ENCODE measurements around the gene HVCN1.
"Not testable (repeated sequence)": the region's sequence is repeated elsewhere in the genome, so short reads cannot be mapped to it uniquely, and the experiment has no call there.

Gene HVCN1

GRCh38 chr12:110669193-110669502 lies 19.8 kb downstream of the HVCN1 start:
- intact Hi-C loops (cut with DNase I) = no loop called here
- peak in 1 of 10 donors; percentile 52 for DNase-seq

GRCh38 chr12:110668480-110669192 lies 20.3 kb downstream of the HVCN1 start:
- intact Hi-C loops (cut with DNase I) = no loop called here
- no peak for DNase-seq

- DNase-seq = no peak
- intact Hi-C loops (cut with DNase I) = no loop called here
Measured at GRCh38 chr12:110667671-110668070, 21.2 kb downstream of the HVCN1 start.

- DNase-seq = no peak
- intact Hi-C loops (cut with DNase I) = no loop called here
Measured at GRCh38 chr12:110666892-110667291, 22.0 kb downstream of the HVCN1 start.

- no peak for DNase-seq
- intact Hi-C loops (cut with DNase I) = no loop called here
Measured at GRCh38 chr12:110661337-110661972, 27.5 kb downstream of the HVCN1 start.

GRCh38 chr12:110658878-110659277 lies 30.0 kb downstream of the HVCN1 start:
- DNase-seq = peak in 4 of 10 donors; percentile 26 to 90 (median 62)
- intact Hi-C loops (cut with DNase I) = no loop called here

GRCh38 chr12:110658242-110658641 lies 30.7 kb downstream of the HVCN1 start:
- intact Hi-C loops (cut with DNase I) = no loop called here
- no peak for DNase-seq

GRCh38 chr12:110657747-110658146 lies 31.2 kb downstream of the HVCN1 start:
- intact Hi-C loops (cut with DNase I) = no loop called here
- DNase-seq = peak in 2 of 10 donors; percentile 26 to 60

GRCh38 chr12:110656071-110656655 lies 32.8 kb downstream of the HVCN1 start:
- intact Hi-C loops (cut with DNase I) = no loop called here
- no peak for DNase-seq

GRCh38 chr12:110654238-110654637 lies 34.7 kb downstream of the HVCN1 start:
- intact Hi-C loops (cut with DNase I); DNase-seq: not testable (repeated sequence)

- peak in 9 of 10 donors; percentile 13 to 89 (median 42) for DNase-seq
- intact Hi-C loops (cut with DNase I) = no loop called here
Measured at GRCh38 chr12:110649341-110649847, 39.5 kb downstream of the HVCN1 start.

GRCh38 chr12:110647631-110648040 lies 41.3 kb downstream of the HVCN1 start:
- no peak for DNase-seq
- intact Hi-C loops (cut with DNase I) = no loop called here

DNA sequence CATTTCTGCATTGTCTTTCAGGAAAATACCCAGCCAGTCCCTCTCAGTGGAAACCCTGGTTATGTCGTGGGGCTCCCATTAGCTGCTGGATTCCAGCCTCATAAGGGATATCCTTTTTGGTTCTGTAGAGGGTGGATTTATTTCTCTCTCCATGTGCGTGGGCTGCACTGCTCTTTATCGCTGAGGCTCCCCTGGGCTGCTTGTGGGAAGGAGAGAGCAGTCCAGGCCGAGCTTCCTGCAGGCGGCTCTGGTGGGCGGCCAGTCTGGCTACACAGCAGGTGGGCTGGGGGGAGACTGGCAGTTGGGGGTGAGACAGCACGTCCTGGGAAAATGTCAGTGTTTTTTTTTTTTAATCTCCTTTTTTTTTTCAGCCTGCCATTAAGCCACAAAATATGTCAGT lies 47.4 kb downstream of the HVCN1 start:
- intact Hi-C loops (cut with DNase I) = no loop called here
- peak in 9 of 10 donors; percentile 19 to 93 (median 43) for DNase-seq

DNA sequence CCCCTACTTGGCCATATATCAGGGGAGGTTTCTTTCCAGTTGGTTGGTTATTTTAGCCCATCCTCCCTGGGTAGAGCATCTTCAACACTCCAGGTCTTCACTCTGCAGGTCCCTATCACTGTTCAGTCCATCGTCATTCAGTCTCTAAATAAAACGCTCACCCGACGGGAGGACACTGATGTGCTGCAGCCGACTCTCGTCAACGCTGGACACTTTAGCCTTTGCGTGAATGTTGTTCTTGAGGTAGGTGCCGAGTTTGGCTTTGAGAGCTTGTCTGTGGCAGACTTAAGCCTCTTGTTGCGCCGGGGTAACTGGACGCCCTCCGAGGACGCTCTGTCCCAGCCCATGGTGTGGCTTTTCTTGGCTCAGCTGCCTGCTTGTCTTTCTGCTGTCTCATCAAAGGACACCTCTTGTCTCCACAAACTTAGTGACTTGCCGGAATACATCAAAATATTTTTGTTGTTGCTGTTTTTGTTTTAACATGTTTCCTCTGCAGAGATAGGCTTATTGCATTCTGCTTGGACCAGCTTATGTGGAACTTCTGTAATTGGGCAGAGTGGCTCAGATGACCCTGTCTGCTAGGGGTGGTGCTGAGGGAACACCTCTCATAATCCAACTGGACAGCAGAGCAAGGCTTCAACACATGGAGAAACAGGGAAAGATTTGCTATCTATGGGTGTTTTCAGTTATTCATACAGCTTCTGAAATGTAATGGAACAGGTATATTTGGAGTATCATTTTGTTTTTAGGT lies 48.5 kb downstream of the HVCN1 start:
- peak in 3 of 10 donors; percentile 37 to 44 (median 42) for DNase-seq
- intact Hi-C loops (cut with DNase I) = no loop called here

- no peak for DNase-seq
- intact Hi-C loops (cut with DNase I) = no loop called here
Measured at GRCh38 chr12:110639336-110640141, 49.4 kb downstream of the HVCN1 start.

- DNase-seq = no peak
- intact Hi-C loops (cut with DNase I) = no loop called here
Measured at GRCh38 chr12:110638796-110639195, 50.1 kb downstream of the HVCN1 start.

- peak in 1 of 10 donors; percentile 43 for DNase-seq
- intact Hi-C loops (cut with DNase I) = no loop called here
Measured at GRCh38 chr12:110637869-110638441, 51.0 kb downstream of the HVCN1 start.

DNA sequence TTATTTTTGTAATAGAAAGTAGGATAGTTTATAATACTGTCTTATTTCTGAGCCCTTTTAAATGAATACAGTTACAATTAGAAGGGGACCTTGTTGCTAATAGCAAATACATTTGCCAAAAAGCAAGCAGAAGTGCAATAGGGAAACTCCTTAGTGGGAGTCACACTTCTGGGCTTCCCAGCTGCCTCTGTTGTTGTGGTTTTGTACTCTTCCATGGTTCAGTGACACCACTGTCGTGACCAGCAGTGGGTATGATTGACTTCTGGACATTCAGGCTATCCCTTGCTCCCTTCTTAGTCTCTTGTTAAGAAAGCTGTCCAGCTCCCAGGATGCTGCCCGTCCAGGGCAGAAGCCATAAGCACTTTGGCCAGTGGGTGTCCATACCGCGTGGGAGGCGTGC lies 52.4 kb downstream of the HVCN1 start:
- peak in 1 of 10 donors; percentile 48 for DNase-seq
- intact Hi-C loops (cut with DNase I) = no loop called here

GRCh38 chr12:110635055-110635454 lies 53.9 kb downstream of the HVCN1 start:
- intact Hi-C loops (cut with DNase I) = no loop called here
- no peak for DNase-seq

Data from posterior cingulate gyrus (tissue), 11 donors.